HepG2 (cell line): ENCODE data around the gene EPB41L2. TPM values are rescaled to one million over a fixed set of nuclear protein-coding genes. Genes with fewer than 3 reads are reported as not detected.

Source experiments
- CSRNP1 ChIP-seq: sonication (generic); formaldehyde crosslinking; IDR thresholded peaks from 2 replicates; pipeline ENCODE4 v1.8.1; 2023; ENCODE audit warnings: mild to moderate bottlenecking, missing genetic modification reagents
- DMAP1 ChIP-seq: IDR thresholded peaks from 2 replicates; pipeline ENCODE4 v1.6.1; 2016
- DNMT3B ChIP-seq: conservative IDR thresholded peaks from 2 replicates; pipeline ENCODE4 v1.6.1; 2016; ENCODE audit warnings: missing biosample characterization, control low read depth
- FOXP4 ChIP-seq: sonication (generic); formaldehyde crosslinking; IDR thresholded peaks from 2 replicates; pipeline ENCODE4 v1.4.0; 2020; ENCODE audit warnings: missing genetic modification reagents
- KAT2B ChIP-seq: fragments of 150-350 bp; IDR thresholded peaks from 2 replicates; pipeline ENCODE4 v1.6.1; 2014; ENCODE audit warnings: low read depth, low read length, borderline replicate concordance
- KLF6 ChIP-seq: IDR thresholded peaks from 2 replicates; pipeline ENCODE4 v1.8.0; 2016; ENCODE audit warnings: missing biosample characterization, missing genetic modification reagents
- KMT2B ChIP-seq: IDR thresholded peaks from 2 replicates; pipeline ENCODE4 v1.6.1; 2016; ENCODE audit warnings: missing genetic modification reagents, missing compliant biosample characterization
- MZF1 ChIP-seq: sonication (generic); formaldehyde crosslinking; IDR thresholded peaks from 2 replicates; pipeline ENCODE4 v1.8.1; 2023; ENCODE audit warnings: mild to moderate bottlenecking, missing genetic modification reagents, borderline replicate concordance
- NR2F2 ChIP-seq: IDR thresholded peaks from 2 replicates; pipeline ENCODE4 v1.6.1; 2012; ENCODE audit warnings: low read depth, inconsistent platforms, borderline replicate concordance
- PAF1 ChIP-seq: IDR thresholded peaks from 2 replicates; pipeline ENCODE4 v1.6.1; 2016; ENCODE audit warnings: missing genetic modification reagents, missing compliant biosample characterization
- PBX2 ChIP-seq: IDR thresholded peaks from 2 replicates; pipeline ENCODE4 v1.6.1; 2016; ENCODE audit warnings: control low read depth
- RARA ChIP-seq: IDR thresholded peaks from 2 replicates; pipeline ENCODE4 v1.6.1; 2016; ENCODE audit warnings: missing genetic modification reagents, missing compliant biosample characterization
- ZBTB42 ChIP-seq: sonication (generic); formaldehyde crosslinking; IDR thresholded peaks from 2 replicates; pipeline ENCODE4 v1.5.0; 2020; ENCODE audit warnings: mild to moderate bottlenecking, missing genetic modification reagents
- ZNF205 ChIP-seq: IDR thresholded peaks from 2 replicates; pipeline ENCODE4 v1.6.1; 2018; ENCODE audit warnings: missing biosample characterization, missing genetic modification reagents
- ZNF292 ChIP-seq: sonication (generic); formaldehyde crosslinking; IDR thresholded peaks from 2 replicates; pipeline ENCODE4 v1.8.1; 2022; ENCODE audit warnings: mild to moderate bottlenecking, low read depth, missing genetic modification reagents, borderline replicate concordance
- ZNF362 ChIP-seq: sonication (generic); formaldehyde crosslinking; IDR thresholded peaks from 2 replicates; pipeline ENCODE4 v1.4.0; 2020; ENCODE audit warnings: missing genetic modification reagents, mild to moderate bottlenecking, borderline replicate concordance
- ZNF460 ChIP-seq: sonication (generic); formaldehyde crosslinking; IDR thresholded peaks from 2 replicates; pipeline ENCODE4 v1.5.1; 2020; ENCODE audit warnings: missing genetic modification reagents, mild to moderate bottlenecking, borderline replicate concordance
- ZNF607 ChIP-seq: sonication (generic); formaldehyde crosslinking; IDR thresholded peaks from 2 replicates; pipeline ENCODE4 v1.5.1; 2020; ENCODE audit warnings: missing genetic modification reagents, mild to moderate bottlenecking, borderline replicate concordance
- ZNF75D ChIP-seq: sonication (generic); formaldehyde crosslinking; IDR thresholded peaks from 2 replicates; pipeline ENCODE4 v1.8.1; 2023; ENCODE audit warnings: missing genetic modification reagents, mild to moderate bottlenecking, borderline replicate concordance
- ZNF768 ChIP-seq: sonication (generic); formaldehyde crosslinking; IDR thresholded peaks from 2 replicates; pipeline ENCODE4 v1.4.0; 2020; ENCODE audit warnings: missing genetic modification reagents
- ZSCAN29 ChIP-seq: sonication (generic); formaldehyde crosslinking; conservative IDR thresholded peaks from 2 replicates; pipeline ENCODE4 v1.4.0; 2020; ENCODE audit warnings: mild to moderate bottlenecking, missing genetic modification reagents
- polyA plus RNA-seq, 8 experiments: library from polyadenylated mRNA; depleted of rRNA in 3 of 8; stranded (reverse) in 7 of 8; unstranded in 1 of 8; fragments of >200 nt; fragmentation: Illumina TruSeq in 4 of 8; extraction: Trizol in 4 of 8; gene quantifications; 2 replicates each; pipeline versions ENCODE4 v1.2.1 to v1.2.3, GENCODE V29; 2011 to 2016; ENCODE audit warnings: low read depth in 4 of 8, missing spikeins in 1 of 8, mixed read lengths in 1 of 8; ENCODE audit not compliant: insufficient read depth in 1 of 8
- total RNA-seq, 5 experiments: library from RNA; depleted of rRNA; stranded (reverse); fragments of >200 nt; fragmentation: Illumina TruSeq; extraction: Trizol; gene quantifications; 2 replicates each; pipeline ENCODE4 v1.2.3, GENCODE V29; 2016; ENCODE audit warnings: low read depth in 1 of 5
- TF ChIP-seq, protein P1 (sequence below): sonication (generic); formaldehyde crosslinking; IDR thresholded peaks from 2 replicates; pipeline ENCODE4 v1.5.0; 2020; ENCODE audit warnings: mild to moderate bottlenecking, missing genetic modification reagents, borderline replicate concordance

Gene EPB41L2
- total and polyA plus RNA-seq, 2 of the 13 experiments (the other 11 are each of a cell fraction or from before 2014, with no cell fraction given), result 41.7 to 56.4 TPM

- no peak for TF ChIP-seq ZSCAN29 (CRISPR knock-in tag)
- TF ChIP-seq KLF6, result no peak
- 0 out of 2 replicates have a peak, but pooled peaks have one; percentile 18 for TF ChIP-seq ZNF362 (CRISPR knock-in tag)
- no peak for TF ChIP-seq FOXP4 (CRISPR knock-in tag)
- no peak for TF ChIP-seq DNMT3B (CRISPR knock-in tag)
- no peak for TF ChIP-seq KMT2B
- peak; percentile 59; the same call in 1 of the 2 replicates for TF ChIP-seq RARA (CRISPR knock-in tag)
- no peak for TF ChIP-seq ZBTB42 (CRISPR knock-in tag)
- TF ChIP-seq KAT2B, result 0 out of 2 replicates have a peak, but pooled peaks have one; percentile 10
- TF ChIP-seq ZNF607, result no peak
- no peak for TF ChIP-seq ZNF292
- TF ChIP-seq CSRNP1 (CRISPR knock-in tag), result no peak
- 0 out of 2 replicates have a peak, but pooled peaks have one; percentile 22 for TF ChIP-seq DMAP1 (CRISPR knock-in tag)
- TF ChIP-seq ZNF75D (CRISPR knock-in tag), result no peak
- TF ChIP-seq NR2F2, result no peak; the same call in 1 of the 2 replicates
- no peak for TF ChIP-seq ZNF768 (CRISPR knock-in tag)
- TF ChIP-seq MZF1 (CRISPR knock-in tag), result no peak
- TF ChIP-seq ZNF460 (CRISPR knock-in tag), result no peak
- TF ChIP-seq, protein P1, sequence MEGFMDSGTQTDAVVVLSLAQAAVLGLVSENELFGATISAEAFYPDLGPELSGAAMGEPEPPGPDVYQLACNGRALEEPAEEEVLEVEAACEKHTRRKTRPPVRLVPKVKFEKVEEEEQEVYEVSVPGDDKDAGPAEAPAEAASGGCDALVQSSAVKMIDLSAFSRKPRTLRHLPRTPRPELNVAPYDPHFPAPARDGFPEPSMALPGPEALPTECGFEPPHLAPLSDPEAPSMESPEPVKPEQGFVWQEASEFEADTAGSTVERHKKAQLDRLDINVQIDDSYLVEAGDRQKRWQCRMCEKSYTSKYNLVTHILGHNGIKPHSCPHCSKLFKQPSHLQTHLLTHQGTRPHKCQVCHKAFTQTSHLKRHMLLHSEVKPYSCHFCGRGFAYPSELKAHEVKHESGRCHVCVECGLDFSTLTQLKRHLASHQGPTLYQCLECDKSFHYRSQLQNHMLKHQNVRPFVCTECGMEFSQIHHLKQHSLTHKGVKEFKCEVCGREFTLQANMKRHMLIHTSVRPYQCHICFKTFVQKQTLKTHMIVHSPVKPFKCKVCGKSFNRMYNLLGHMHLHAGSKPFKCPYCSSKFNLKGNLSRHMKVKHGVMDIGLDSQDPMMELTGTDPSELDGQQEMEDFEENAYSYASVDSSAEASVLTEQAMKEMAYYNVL (CRISPR knock-in tag), result no peak
- no peak for TF ChIP-seq PAF1 (CRISPR knock-in tag)
- TF ChIP-seq ZNF205, result no peak
- no peak for TF ChIP-seq PBX2
Measured at GRCh38 chr6:130826442-130827246, 236.4 kb downstream of the EPB41L2 start (continued).
